OCI-LY1 (cell line): ENCODE measurements around the gene CCDC63.

Source experiments
- H2AFZ ChIP-seq: fragments of 200-600 bp; sonication (generic), shearing (Covaris generic); 2 replicates; pipeline ENCODE4 v1.6.0; 2014; ENCODE audit warnings: antibody characterized with exemption, mild to moderate bottlenecking, low read length
- H3F3A ChIP-seq: fragments of 200-600 bp; sonication (generic), shearing (Covaris generic); 2 replicates; pipeline ENCODE4 v1.6.0; 2014; ENCODE audit warnings: mild to moderate bottlenecking, antibody characterized with exemption, low read length, moderate library complexity; ENCODE audit not compliant: insufficient read depth
- H3K27ac ChIP-seq: fragments of 200-600 bp; sonication (generic); 2 replicates; pipeline ENCODE4 v1.5.1; 2014; ENCODE audit warnings: low read length, mixed run types, mild to moderate bottlenecking, low read depth; ENCODE audit not compliant: poor library complexity, severe bottlenecking
- H3K27me3 ChIP-seq: fragments of 200-600 bp; sonication (generic); 2 replicates; pipeline ENCODE4 v1.6.0; 2014; ENCODE audit warnings: antibody characterized with exemption, mild to moderate bottlenecking, low read length, moderate library complexity; ENCODE audit not compliant: insufficient read depth
- H3K36me3 ChIP-seq: fragments of 200-600 bp; sonication (generic); 2 replicates; pipeline ENCODE4 v1.6.1; 2014; ENCODE audit warnings: mild to moderate bottlenecking, antibody characterized with exemption, low read length, moderate library complexity, mixed read lengths; ENCODE audit not compliant: insufficient read depth
- H3K4me1 ChIP-seq: fragments of 200-600 bp; sonication (generic); 2 replicates; pipeline ENCODE4 v1.5.1; 2014; ENCODE audit warnings: mild to moderate bottlenecking, low read length, moderate library complexity; ENCODE audit not compliant: insufficient read depth, severe bottlenecking
- H3K4me2 ChIP-seq: fragments of 200-600 bp; sonication (generic), shearing (Covaris generic); 2 replicates; pipeline ENCODE4 v1.6.1; 2014; ENCODE audit warnings: low read length
- H3K4me3 ChIP-seq: fragments of 200-600 bp; sonication (generic); 2 replicates; pipeline ENCODE4 v1.5.1; 2014; ENCODE audit warnings: low read length, low read depth, mild to moderate bottlenecking, mixed read lengths; ENCODE audit not compliant: poor library complexity, severe bottlenecking
- H3K79me2 ChIP-seq: fragments of 200-600 bp; shearing (Covaris generic); 2 replicates; pipeline ENCODE4 v1.6.1; 2016; ENCODE audit warnings: mixed run types, low read length, mixed read lengths; ENCODE audit not compliant: insufficient read depth
- H3K9ac ChIP-seq: fragments of 200-600 bp; sonication (generic), shearing (Covaris generic); 2 replicates; pipeline ENCODE4 v1.6.1; 2014; ENCODE audit warnings: mild to moderate bottlenecking, low read length, mixed read lengths
- H3K9me2 ChIP-seq: fragments of 200-600 bp; sonication (generic), shearing (Covaris generic); 2 replicates; pipeline ENCODE4 v1.6.1; 2014; ENCODE audit warnings: low read depth, mild to moderate bottlenecking, low read length, mixed read lengths
- H3K9me3 ChIP-seq: fragments of 200-600 bp; shearing (Covaris generic); 2 replicates; pipeline ENCODE4 v1.6.1; 2014; ENCODE audit warnings: low read length, mixed read lengths
- H4K20me1 ChIP-seq: fragments of 200-600 bp; sonication (generic), shearing (Covaris generic); 2 replicates; pipeline ENCODE4 v1.6.0; 2016; ENCODE audit warnings: mild to moderate bottlenecking, low read length; ENCODE audit not compliant: insufficient read depth
- EZH2 ChIP-seq: fragments of 200-600 bp; sonication (generic), shearing (Covaris generic); IDR thresholded peaks from 2 replicates; pipeline ENCODE4 v1.8.0; 2017; ENCODE audit warnings: borderline replicate concordance, mixed run types, mild to moderate bottlenecking, antibody characterized with exemption, low read length, moderate library complexity, mixed read lengths
- TF ChIP-seq, protein P1 (sequence below): fragments of 200-600 bp; sonication (generic), shearing (Covaris generic); IDR thresholded peaks from 2 replicates; pipeline ENCODE4 v1.5.1; 2017; ENCODE audit warnings: mild to moderate bottlenecking, antibody characterized with exemption, low read length, moderate library complexity, mixed read lengths

Gene CCDC63

DNA sequence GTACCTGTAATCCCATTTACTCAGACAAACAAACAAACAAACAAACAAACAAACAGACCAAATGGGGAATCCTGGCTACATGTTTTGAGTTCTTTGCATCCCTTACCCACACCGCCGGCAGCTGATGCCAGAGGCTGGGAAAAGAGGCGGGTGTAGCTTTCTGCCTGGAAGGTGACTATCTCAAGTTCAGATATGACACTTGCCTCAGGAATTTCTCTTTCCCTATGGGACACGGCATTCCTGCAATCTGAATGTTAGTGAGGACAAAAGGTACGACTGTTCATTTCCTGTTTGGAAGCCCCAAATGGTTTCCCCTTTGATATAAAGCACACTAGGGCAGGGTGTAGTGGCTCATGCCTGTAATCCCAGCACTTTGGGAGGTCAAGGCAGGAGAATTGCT lies 70.7 kb downstream of the CCDC63 start:
- Histone ChIP-seq H4K20me1 (no peaks in the 10 kb centered on the region), H3K9ac (no peak overlapping the region), H3K9me2 (no peaks in the 10 kb centered on the region), H3K36me3 (no peaks in the 10 kb centered on the region), H3K27me3 (no peaks in the 10 kb centered on the region), H3K4me1 (peaks cover 17% of the 10 kb centered on the region), H3F3A (no peaks in the 10 kb centered on the region), H3K4me3 (no peak overlapping the region), H3K9me3 (no peaks in the 10 kb centered on the region), H3K27ac (no peak overlapping the region), H2AFZ (no peak overlapping the region), H3K4me2 (no peak overlapping the region), H3K79me2 (no peaks in the 10 kb centered on the region)
- TF ChIP-seq, protein P1, sequence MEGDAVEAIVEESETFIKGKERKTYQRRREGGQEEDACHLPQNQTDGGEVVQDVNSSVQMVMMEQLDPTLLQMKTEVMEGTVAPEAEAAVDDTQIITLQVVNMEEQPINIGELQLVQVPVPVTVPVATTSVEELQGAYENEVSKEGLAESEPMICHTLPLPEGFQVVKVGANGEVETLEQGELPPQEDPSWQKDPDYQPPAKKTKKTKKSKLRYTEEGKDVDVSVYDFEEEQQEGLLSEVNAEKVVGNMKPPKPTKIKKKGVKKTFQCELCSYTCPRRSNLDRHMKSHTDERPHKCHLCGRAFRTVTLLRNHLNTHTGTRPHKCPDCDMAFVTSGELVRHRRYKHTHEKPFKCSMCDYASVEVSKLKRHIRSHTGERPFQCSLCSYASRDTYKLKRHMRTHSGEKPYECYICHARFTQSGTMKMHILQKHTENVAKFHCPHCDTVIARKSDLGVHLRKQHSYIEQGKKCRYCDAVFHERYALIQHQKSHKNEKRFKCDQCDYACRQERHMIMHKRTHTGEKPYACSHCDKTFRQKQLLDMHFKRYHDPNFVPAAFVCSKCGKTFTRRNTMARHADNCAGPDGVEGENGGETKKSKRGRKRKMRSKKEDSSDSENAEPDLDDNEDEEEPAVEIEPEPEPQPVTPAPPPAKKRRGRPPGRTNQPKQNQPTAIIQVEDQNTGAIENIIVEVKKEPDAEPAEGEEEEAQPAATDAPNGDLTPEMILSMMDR: no peak
- TF ChIP-seq EZH2: no peak

GRCh38 chr12:110917961-110918360 lies 71.2 kb downstream of the CCDC63 start:
- Histone ChIP-seq H3K4me2 (no peak overlapping the region), H3K4me1 (peaks cover 13% of the 10 kb centered on the region), H3K9ac (no peak overlapping the region), H3K27ac (no peak overlapping the region), H3K9me2 (no peaks in the 10 kb centered on the region), H3K79me2 (no peaks in the 10 kb centered on the region), H3K36me3 (no peaks in the 10 kb centered on the region), H3K4me3 (no peak overlapping the region), H2AFZ (no peak overlapping the region), H4K20me1 (no peaks in the 10 kb centered on the region), H3K27me3 (no peaks in the 10 kb centered on the region), H3K9me3 (no peaks in the 10 kb centered on the region), H3F3A (no peaks in the 10 kb centered on the region)
- TF ChIP-seq, protein P1: no peak

- Histone ChIP-seq H3K9ac (no peak overlapping the region), H3K4me2 (no peak overlapping the region), H3K36me3 (no peaks in the 10 kb centered on the region), H3F3A (no peaks in the 10 kb centered on the region), H3K9me3 (no peaks in the 10 kb centered on the region), H3K79me2 (no peaks in the 10 kb centered on the region), H3K4me3 (no peak overlapping the region), H3K27me3 (no peaks in the 10 kb centered on the region), H3K27ac (no peak overlapping the region), H3K9me2 (no peaks in the 10 kb centered on the region), H2AFZ (no peak overlapping the region), H3K4me1 (no peaks in the 10 kb centered on the region), H4K20me1 (no peaks in the 10 kb centered on the region)
- TF ChIP-seq, protein P1: no peak
- TF ChIP-seq EZH2: no peak
Measured at GRCh38 chr12:110919720-110920119, 72.9 kb downstream of the CCDC63 start.
